Measurements from ENCODE around the gene CFAP61. TPM values are rescaled to one million over a fixed set of nuclear protein-coding genes. Genes with fewer than 3 reads are reported as not detected.

CFAP61 gene
- total and polyA plus RNA-seq, 10 donors: 0.06 to 0.17 TPM; not detected in 8

DNA sequence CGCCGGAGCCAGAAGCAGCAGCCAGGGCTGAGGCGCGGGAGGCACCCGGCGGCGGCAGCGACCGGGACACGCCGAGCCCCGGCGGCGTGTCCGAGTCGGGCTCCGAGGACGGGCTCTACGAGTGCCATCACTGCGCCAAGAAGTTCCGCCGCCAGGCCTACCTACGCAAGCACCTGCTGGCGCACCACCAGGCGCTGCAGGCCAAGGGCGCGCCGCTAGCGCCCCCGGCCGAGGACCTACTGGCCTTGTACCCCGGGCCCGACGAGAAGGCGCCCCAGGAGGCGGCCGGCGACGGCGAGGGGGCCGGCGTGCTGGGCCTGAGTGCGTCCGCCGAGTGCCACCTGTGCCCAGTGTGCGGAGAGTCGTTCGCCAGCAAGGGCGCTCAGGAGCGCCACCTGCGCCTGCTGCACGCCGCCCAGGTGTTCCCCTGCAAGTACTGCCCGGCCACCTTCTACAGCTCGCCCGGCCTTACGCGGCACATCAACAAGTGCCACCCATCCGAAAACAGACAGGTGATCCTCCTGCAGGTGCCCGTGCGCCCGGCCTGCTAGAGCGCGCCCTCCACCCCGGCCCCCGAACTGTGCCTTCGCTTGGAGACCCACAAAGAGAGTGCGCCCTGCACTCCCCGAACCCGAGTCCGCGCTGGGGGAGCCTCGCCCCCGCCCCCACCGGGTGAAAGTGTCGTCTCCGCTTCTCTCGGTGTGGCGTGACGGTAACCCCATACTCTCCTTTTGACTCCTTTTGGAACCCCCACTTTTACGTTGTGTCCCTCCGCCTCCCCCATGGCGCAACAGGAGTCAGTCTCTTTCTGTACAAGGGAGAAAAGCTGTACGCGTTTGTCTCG, 317.1 kb downstream of the CFAP61 start:
- intact Hi-C loops (cut with DNase I; ENCODE audit: low total_unique reads): no loop called here
- no peak overlapping the region for H3K27ac ChIP-seq
- peaks cover 12 to 100% (median 90%) of the 10 kb centered on the region in 7 donors for H3K27me3 ChIP-seq (replicated peaks in 1 of 7)
- no peaks in the 10 kb centered on the region for H3K9me3 ChIP-seq
- no peak for DNase-seq
- H3K4me1 ChIP-seq: peaks cover 14 to 46% (median 30%) of the 10 kb centered on the region in 6 donors
- H3K36me3 ChIP-seq: no peaks in the 10 kb centered on the region
- peak overlapping the region in 7 of 8 donors; percentile 15 to 67 (median 31) for H3K4me3 ChIP-seq
- 1 to 4% (median 3%) methylated on average over 8 to 86 of the region's 86 CpGs for WGBS, 5 donors
- TF ChIP-seq POLR2A (IDR thresholded peaks at IDR 0.05): no peak

DNA sequence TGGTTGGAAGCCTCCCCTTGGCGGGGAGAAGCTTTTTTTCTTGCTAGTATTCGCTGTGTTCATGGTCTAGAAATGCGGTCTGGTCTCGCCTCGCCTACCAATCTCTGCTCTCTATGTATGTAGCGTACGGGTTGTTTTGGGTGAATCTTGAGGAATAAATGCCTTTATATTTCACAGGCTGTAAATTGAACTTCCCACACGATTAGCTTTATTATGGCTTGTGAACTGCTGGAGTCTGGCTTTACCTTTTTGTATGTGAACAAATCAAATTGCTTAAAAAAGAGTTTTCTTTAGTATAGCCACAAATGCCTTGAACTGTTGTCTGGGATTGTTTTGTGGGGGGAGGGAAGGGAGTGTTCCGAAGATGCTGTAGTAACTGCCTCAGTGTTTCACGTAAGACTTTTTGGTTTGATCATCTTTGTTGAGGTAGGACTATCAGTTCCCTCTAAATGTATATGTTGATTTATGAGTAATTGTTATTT, 317.8 kb downstream of the CFAP61 start:
- intact Hi-C loops (cut with DNase I; ENCODE audit: low total_unique reads): no loop called here
- no peak overlapping the region for H3K27ac ChIP-seq
- peaks cover 12 to 100% (median 88%) of the 10 kb centered on the region in 7 donors for H3K27me3 ChIP-seq (replicated peaks in 1 of 7)
- no peaks in the 10 kb centered on the region for H3K36me3 ChIP-seq
- no peak for TF ChIP-seq POLR2AphosphoS5 (IDR thresholded peaks at IDR 0.05)
- TF ChIP-seq, protein P1, sequence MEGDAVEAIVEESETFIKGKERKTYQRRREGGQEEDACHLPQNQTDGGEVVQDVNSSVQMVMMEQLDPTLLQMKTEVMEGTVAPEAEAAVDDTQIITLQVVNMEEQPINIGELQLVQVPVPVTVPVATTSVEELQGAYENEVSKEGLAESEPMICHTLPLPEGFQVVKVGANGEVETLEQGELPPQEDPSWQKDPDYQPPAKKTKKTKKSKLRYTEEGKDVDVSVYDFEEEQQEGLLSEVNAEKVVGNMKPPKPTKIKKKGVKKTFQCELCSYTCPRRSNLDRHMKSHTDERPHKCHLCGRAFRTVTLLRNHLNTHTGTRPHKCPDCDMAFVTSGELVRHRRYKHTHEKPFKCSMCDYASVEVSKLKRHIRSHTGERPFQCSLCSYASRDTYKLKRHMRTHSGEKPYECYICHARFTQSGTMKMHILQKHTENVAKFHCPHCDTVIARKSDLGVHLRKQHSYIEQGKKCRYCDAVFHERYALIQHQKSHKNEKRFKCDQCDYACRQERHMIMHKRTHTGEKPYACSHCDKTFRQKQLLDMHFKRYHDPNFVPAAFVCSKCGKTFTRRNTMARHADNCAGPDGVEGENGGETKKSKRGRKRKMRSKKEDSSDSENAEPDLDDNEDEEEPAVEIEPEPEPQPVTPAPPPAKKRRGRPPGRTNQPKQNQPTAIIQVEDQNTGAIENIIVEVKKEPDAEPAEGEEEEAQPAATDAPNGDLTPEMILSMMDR (IDR thresholded peaks at IDR 0.05 in 8 of 11, conservative IDR thresholded peaks at IDR 0.05 in 3 of 11): no peak
- TF ChIP-seq POLR2A (IDR thresholded peaks at IDR 0.05): no peak
- 14 to 19% (median 15%) methylated on average over 10 of the region's 10 CpGs for WGBS, 5 donors
- DNase-seq: no peak
- H3K4me3 ChIP-seq: no peak overlapping the region
- no peaks in the 10 kb centered on the region for H3K9me3 ChIP-seq
- H3K4me1 ChIP-seq: peaks cover 14 to 40% (median 27%) of the 10 kb centered on the region in 6 donors

DNA sequence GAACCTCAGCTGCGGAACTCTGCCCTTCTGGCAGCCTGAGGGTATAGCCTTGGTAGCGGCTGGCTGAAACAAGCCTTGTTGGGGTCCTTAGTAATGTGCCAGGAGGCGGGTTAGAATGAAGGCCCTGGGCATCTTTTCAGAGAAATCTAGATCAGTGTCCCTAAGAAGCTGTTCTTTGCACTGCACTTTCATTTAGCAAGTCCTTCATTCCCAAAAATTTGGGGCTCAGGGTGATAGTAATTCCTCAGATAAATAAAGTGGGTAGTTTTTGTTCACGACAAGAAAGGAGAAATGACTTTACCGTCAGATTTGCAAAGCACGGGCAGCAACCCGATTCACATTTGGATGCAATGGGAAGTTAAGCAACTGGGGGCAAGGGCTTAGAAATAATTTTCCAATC, 318.8 kb downstream of the CFAP61 start:
- no peak for TF ChIP-seq POLR2AphosphoS5 (IDR thresholded peaks at IDR 0.05)
- no peak for TF ChIP-seq POLR2A (IDR thresholded peaks at IDR 0.05)
- TF ChIP-seq, protein P1 (IDR thresholded peaks at IDR 0.05 in 8 of 11, conservative IDR thresholded peaks at IDR 0.05 in 3 of 11): no peak
- Histone ChIP-seq H3K27me3 (replicated peaks in 1 of 7) (peaks cover 12 to 99% (median 79%) of the 10 kb centered on the region in 7 donors), H3K4me3 (no peak overlapping the region), H3K9me3 (no peaks in the 10 kb centered on the region), H3K4me1 (peaks cover 14 to 34% (median 25%) of the 10 kb centered on the region in 6 donors), H3K27ac (no peak overlapping the region), H3K36me3 (no peaks in the 10 kb centered on the region)
- intact Hi-C loops (cut with DNase I; ENCODE audit: low total_unique reads): no loop called here
- no peak for DNase-seq
- WGBS, 5 donors: 13 to 26% (median 21%) methylated on average over 7 of the region's 7 CpGs

DNA sequence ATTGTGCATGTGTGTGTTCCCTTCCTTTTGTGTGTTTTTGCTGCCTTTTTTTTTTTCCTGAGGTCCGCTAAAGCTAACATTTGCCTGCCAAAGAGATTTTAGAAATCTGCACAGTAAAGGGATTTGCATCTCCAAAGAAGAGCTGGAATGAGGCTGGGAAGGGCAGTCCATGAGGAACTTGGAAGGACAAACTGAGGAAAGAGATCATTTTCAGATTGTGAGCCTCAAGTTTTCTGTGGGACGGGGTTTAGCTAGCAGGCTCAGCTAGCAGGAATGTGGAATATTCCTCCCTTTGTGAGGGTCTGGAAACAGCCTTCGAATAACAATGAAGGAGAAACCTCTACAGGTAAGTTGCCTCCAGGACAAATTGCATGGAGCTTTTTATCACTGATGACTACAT, 319.3 kb downstream of the CFAP61 start:
- TF ChIP-seq POLR2A (IDR thresholded peaks at IDR 0.05) (no peak), POLR2AphosphoS5 (IDR thresholded peaks at IDR 0.05) (no peak)
- TF ChIP-seq, protein P1 (IDR thresholded peaks at IDR 0.05 in 8 of 11, conservative IDR thresholded peaks at IDR 0.05 in 3 of 11): no peak
- intact Hi-C loops (cut with DNase I; ENCODE audit: low total_unique reads): no loop called here
- 28 to 31% (median 29%) methylated on average over 3 of the region's 3 CpGs for WGBS, 5 donors
- H3K36me3 ChIP-seq: no peaks in the 10 kb centered on the region
- H3K27me3 ChIP-seq (replicated peaks in 1 of 7): peaks cover 12 to 96% (median 73%) of the 10 kb centered on the region in 7 donors
- H3K4me3 ChIP-seq: no peak overlapping the region
- H3K27ac ChIP-seq: no peak overlapping the region
- DNase-seq: no peak
- peaks cover 14 to 32% (median 24%) of the 10 kb centered on the region in 6 donors for H3K4me1 ChIP-seq
- H3K9me3 ChIP-seq: no peaks in the 10 kb centered on the region
